ENCODE results near the gene BTBD9. TPM values are rescaled to one million over a fixed set of nuclear protein-coding genes. Genes with fewer than 3 reads are reported as not detected.

Gene BTBD9
- total RNA-seq, 1 experiment from 2014 or later, result 12.5 TPM

DNA sequence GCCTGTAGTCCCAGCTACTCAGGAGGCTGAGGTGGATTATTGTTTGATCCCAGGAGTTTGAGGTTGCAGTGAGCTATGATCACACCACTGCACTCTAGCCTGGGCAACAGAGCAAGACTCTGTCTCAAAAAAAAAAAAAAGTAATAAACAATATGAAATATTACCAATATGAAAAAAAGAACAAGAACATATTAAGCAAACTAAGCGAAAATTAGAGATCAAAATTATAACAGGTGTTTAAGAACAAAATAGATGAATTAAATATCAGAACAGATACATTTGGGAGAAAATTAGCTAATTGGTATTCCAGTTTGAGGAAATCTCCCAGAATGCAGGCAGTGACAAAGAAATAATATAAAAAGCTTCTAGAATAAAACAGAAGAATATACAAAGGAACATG lies 39.9 kb upstream of the BTBD9 start:
- TF ChIP-seq CTCF (IDR thresholded peaks at IDR 0.05; ENCODE audit: unreplicated experiment), result no peak
- H3K9me3 Mint-ChIP-seq (ENCODE audit: unreplicated experiment), result no peaks in the 10 kb centered on the region
- CTCF ChIA-PET, result interaction anchor here (0.7 kb wide), 1 partner anchor 60 kb away, joined by 3 read pairs; no protein-coding TSS in a partner anchor
- intact Hi-C loops (cut with micrococcal nuclease), result loop anchor here (10.0 kb wide), 1 partner anchor 105 kb away; no protein-coding TSS in a partner anchor
- H3K27me3 Mint-ChIP-seq (ENCODE audit: insufficient read depth, unreplicated experiment), result no peaks in the 10 kb centered on the region
- H3K4me3 Mint-ChIP-seq (ENCODE audit: unreplicated experiment), result no peak overlapping the region
- POLR2A ChIA-PET, result no interaction called here
- peaks cover 54% of the 10 kb centered on the region for H3K36me3 Mint-ChIP-seq (ENCODE audit: insufficient read depth, unreplicated experiment)
- BruUV-seq (replicated peaks), result no TSS peak
- DNase-seq (ENCODE audit: unreplicated experiment), result no peak
- H3K27ac Mint-ChIP-seq (ENCODE audit: low read depth, unreplicated experiment), result no peak overlapping the region
- peaks cover under 1% of the 10 kb centered on the region for H3K4me1 Mint-ChIP-seq (ENCODE audit: insufficient read depth, unreplicated experiment)

DNA sequence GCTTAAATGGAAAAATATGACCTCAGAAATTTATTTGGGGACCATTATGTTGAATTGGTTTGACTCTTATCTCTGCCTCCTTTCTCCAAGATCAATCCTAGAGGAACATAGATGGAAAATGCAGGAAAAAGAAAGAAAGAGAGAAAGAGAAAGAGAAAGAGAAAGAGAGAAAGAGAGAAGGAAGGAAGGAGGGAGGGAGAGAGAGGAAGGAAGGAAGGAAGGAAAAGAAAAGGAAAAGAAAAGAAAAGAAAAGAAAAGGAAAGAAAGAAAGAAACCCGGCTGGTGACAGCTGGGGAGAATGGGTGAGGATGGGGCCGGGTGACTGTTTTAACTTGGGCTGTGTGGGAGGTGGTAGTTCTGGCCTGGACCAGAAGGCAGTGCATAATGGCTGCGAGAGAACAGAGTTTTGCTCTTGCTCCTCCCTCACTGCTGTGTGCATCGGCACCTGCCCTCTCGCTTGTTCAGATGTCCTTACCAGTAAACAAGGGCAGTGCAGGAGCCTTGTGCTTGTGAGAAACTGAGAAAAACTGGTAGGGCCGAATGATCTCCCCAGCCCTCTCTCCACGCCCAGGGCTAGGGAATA lies 38.5 kb upstream of the BTBD9 start:
- BruUV-seq (replicated peaks), result no TSS peak
- peaks cover 50% of the 10 kb centered on the region for H3K36me3 Mint-ChIP-seq (ENCODE audit: insufficient read depth, unreplicated experiment)
- DNase-seq (ENCODE audit: unreplicated experiment), result no peak
- CTCF ChIA-PET, result no interaction called here
- intact Hi-C loops (cut with micrococcal nuclease), result loop anchor here (10.0 kb wide), 1 partner anchor 103 kb away; no protein-coding TSS in a partner anchor
- H3K27me3 Mint-ChIP-seq (ENCODE audit: insufficient read depth, unreplicated experiment), result no peaks in the 10 kb centered on the region
- H3K27ac Mint-ChIP-seq (ENCODE audit: low read depth, unreplicated experiment), result no peak overlapping the region
- no peaks in the 10 kb centered on the region for H3K9me3 Mint-ChIP-seq (ENCODE audit: unreplicated experiment)
- no peak for TF ChIP-seq CTCF (IDR thresholded peaks at IDR 0.05; ENCODE audit: unreplicated experiment)
- POLR2A ChIA-PET, result interaction anchor here (0.6 kb wide), 1 partner anchor 15 kb away, joined by 4 read pairs; no protein-coding TSS in a partner anchor
- no peak overlapping the region for H3K4me3 Mint-ChIP-seq (ENCODE audit: unreplicated experiment)
- H3K4me1 Mint-ChIP-seq (ENCODE audit: insufficient read depth, unreplicated experiment), result no peaks in the 10 kb centered on the region

- no peak for DNase-seq (ENCODE audit: unreplicated experiment)
- intact Hi-C loops (cut with micrococcal nuclease), result loop anchor here (10.0 kb wide), 1 partner anchor 102 kb away; no protein-coding TSS in a partner anchor
- H3K27me3 Mint-ChIP-seq (ENCODE audit: insufficient read depth, unreplicated experiment), result no peaks in the 10 kb centered on the region
- BruUV-seq (replicated peaks), result no TSS peak
- TF ChIP-seq CTCF (IDR thresholded peaks at IDR 0.05; ENCODE audit: unreplicated experiment), result no peak
- H3K4me1 Mint-ChIP-seq (ENCODE audit: insufficient read depth, unreplicated experiment), result no peaks in the 10 kb centered on the region
- CTCF ChIA-PET, result no interaction called here
- H3K4me3 Mint-ChIP-seq (ENCODE audit: unreplicated experiment), result no peak overlapping the region
- H3K9me3 Mint-ChIP-seq (ENCODE audit: unreplicated experiment), result no peaks in the 10 kb centered on the region
- no peak overlapping the region for H3K27ac Mint-ChIP-seq (ENCODE audit: low read depth, unreplicated experiment)
- peaks cover 48% of the 10 kb centered on the region for H3K36me3 Mint-ChIP-seq (ENCODE audit: insufficient read depth, unreplicated experiment)
- POLR2A ChIA-PET, result no interaction called here
Measured at GRCh38 chr6:38676974-38677544, 37.3 kb upstream of the BTBD9 start.

DNA sequence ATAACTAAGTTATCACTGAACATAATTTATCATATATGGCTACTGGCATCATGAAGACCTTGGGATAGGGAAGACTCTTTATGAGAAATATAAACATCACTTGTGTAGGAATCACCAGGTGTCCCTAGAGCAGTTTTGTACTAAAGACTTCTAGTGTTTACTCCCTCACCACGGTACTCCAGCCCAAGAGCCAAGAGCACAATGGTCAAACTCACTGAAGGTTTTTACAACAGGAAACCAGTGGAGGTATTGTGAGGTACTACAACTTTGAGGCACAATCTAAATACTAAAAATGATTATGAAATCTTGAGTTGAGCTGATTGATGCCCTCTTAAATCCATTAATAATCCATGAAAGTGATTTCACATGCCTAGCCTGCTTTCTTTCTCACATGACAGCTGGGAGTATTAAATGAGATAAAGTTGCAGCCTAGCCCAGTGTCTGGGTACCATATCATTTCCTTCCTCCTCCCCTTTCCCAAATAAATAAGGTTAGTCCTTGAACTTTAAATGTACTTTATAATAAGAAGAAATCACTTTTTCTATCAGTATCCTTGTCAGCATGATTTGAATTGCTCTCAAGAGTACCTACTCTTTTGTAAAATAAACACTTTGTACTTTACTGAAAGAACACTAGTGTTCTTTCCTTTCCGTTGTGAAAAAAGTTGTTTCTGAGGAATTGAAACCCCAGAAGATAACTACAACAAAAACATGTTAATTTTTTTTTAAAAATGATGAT lies 36.7 kb upstream of the BTBD9 start:
- TF ChIP-seq CTCF (IDR thresholded peaks at IDR 0.05; ENCODE audit: unreplicated experiment), result no peak
- no peak for DNase-seq (ENCODE audit: unreplicated experiment)
- TSS peak; percentile 57 for BruUV-seq (replicated peaks)
- Mint-ChIP-seq H3K9me3 (ENCODE audit: unreplicated experiment) (no peaks in the 10 kb centered on the region), H3K4me3 (ENCODE audit: unreplicated experiment) (no peak overlapping the region), H3K27me3 (ENCODE audit: insufficient read depth, unreplicated experiment) (no peaks in the 10 kb centered on the region), H3K4me1 (ENCODE audit: insufficient read depth, unreplicated experiment) (no peaks in the 10 kb centered on the region), H3K36me3 (ENCODE audit: insufficient read depth, unreplicated experiment) (peaks cover 41% of the 10 kb centered on the region), H3K27ac (ENCODE audit: low read depth, unreplicated experiment) (no peak overlapping the region)
- POLR2A ChIA-PET, result no interaction called here
- CTCF ChIA-PET, result no interaction called here
- intact Hi-C loops (cut with micrococcal nuclease), result loop anchor here (10.0 kb wide), 1 partner anchor 102 kb away; no protein-coding TSS in a partner anchor
